RPMI7951 (cell line): ENCODE data around the gene ACSL1. TPM values are rescaled to one million over a fixed set of nuclear protein-coding genes. Genes with fewer than 3 reads are reported as not detected.

Experiments
- DNase-seq: peaks from one replicate; pipeline ENCODE4 v3.0.0-alpha.2; 2012; ENCODE audit warnings: low read depth
- total RNA-seq: library from RNA; depleted of rRNA; stranded (reverse); fragments of >200 nt; shearing (Covaris generic); gene quantifications from 2 replicates; pipeline ENCODE4 v1.2.3, GENCODE V29; 2014; rRNA removed

Gene ACSL1
- total RNA-seq, 1 experiment from 2014 or later: 34.7 TPM

DNA sequence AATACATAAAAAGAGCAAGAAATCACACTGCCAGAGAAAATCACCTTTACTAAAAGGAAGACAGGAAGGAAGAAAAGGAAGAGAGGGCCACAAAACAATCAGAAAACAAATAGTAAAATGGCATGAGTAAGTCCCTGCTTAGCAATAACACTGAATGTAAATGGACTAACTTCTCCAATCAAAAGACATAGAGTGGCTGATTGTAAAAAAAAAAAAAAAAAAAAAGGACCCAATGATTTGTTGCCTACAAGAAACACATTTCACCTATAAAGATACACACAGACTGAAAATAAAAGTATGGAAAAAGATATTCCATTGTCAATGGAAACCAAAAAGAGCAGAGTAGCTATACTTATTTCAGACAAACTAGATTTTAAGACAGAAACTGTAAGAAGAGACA is 104.5 kb downstream of the ACSL1 start:
- no peak for DNase-seq

DNA sequence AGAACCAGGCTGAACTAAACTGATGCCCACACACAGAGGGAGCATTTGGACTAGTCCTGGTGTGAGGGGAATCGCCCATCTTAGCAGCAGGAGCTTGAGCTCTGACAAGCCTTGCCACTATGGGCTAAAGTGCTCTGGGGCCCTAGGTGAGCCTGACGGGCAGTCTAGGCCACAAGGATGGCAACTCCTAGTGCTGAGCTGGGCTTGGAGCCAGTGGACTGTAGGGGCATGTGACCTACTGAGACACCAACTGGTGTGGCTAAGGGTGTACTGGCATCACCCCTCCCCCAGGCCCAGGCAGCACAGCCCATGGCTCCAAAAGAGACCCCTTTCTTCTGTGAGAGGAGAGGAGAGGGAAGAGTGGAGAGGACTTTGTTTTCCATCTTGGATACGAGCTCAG is 106.4 kb downstream of the ACSL1 start:
- no peak for DNase-seq

DNA sequence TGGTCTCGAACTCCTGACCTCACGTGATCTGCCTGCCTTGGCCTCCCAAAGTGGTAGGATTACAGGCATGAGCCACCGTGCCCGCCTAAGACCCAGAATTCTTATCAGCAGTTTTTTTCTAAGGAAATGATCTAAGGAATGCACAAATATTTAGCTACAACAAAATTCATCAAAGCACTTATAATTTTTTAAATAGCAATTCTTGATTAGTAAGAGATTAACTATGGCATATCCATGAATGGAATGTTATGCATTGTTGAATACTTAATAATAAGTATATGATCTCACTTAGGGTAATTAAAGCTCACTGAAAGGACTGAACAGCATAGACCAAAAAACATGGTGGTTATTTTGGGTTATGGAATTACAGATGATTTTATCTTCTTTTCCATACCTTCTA is 110.2 kb downstream of the ACSL1 start:
- DNase-seq: no peak

DNA sequence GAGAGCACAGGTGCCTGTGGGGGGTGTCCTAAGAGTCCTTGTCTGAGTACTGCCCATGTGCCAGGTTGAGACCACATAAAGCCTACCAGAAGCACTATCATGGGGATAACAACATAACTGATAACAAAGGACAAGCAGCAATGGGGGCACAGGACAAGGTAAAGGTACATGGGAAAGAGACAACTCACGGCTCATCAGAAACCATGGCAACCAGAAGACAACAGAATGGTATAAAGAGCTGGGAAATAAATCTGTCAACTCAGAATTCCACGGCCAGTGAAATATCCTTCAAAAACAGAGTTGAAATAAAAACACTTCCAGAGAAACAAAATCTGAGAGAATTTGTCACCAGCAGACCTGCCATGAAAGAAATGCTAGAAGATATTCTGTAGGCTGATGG is 111.9 kb downstream of the ACSL1 start:
- DNase-seq: no peak

DNA sequence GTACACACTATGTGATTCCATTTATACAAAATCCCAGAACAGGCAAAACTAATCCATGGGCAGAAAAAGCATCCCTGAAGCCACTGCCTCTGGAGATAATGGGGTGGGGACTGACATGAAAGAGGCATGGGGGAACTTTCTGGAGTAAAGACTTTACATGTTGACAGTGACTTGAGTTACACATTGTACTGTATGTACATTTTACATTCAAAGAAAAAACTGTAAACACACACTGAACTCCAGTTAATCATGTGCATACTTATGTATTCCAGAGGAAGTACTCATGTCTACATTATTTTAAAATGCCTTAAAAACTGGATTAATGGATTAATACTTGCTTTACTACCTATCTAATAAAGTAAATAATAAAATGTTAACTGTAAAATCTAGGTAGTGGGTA is 113.4 kb downstream of the ACSL1 start:
- no peak for DNase-seq

DNA sequence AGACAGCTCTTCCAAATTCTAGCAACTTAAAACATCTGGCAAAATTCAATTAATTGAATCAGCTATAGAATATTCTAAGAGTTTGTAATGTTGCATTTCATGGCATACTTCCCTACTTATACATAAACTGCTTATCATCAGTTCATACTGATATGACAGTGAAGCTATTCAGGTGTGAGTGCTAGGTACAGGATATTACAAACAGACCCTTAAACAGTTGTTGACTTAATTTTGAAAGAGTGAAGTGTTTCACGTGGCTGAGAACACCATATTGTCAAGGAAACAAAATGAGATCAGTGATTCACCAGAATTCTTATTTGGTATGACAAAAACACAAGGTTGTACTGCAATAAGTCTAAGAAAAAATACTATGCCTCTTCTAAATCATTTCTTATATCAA is 119.3 kb downstream of the ACSL1 start:
- no peak for DNase-seq

DNA sequence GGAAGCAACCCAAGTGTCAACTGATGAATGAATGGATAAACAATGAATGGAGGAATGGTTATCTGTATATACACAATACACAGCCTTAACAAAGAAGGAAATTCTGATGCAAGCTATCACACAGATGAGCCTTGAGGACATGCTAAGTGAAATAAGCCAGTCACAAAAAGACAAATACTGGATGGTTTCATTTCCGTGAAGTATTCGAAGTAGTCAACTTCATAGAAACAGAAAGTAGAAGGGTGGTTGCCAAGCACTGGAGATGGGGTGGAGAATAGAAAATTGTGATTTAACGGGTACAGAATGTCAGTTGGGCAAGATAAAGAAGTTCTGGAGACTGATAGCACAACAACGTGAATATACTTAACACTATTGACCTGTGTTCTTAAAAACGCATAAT is 120.1 kb downstream of the ACSL1 start:
- DNase-seq: no peak

Other genes with a start within 250 kb of the ACSL1 start
- 50.8 and 56.1 TPM in 2 replicates for gene CASP3, start 176.5 kb downstream of the ACSL1 start, total RNA-seq
- gene PRIMPOL, start 176.2 kb downstream of the ACSL1 start, total RNA-seq: 23.7 and 30.9 TPM in 2 replicates
- gene CENPU, start 91.9 kb downstream of the ACSL1 start, total RNA-seq: 77.7 and 93.6 TPM in 2 replicates
- gene HELT, start 192.5 kb upstream of the ACSL1 start, total RNA-seq: not detected in 2 replicates